ENCODE results near the gene FHOD3. TPM values are rescaled to one million over a fixed set of nuclear protein-coding genes. Genes with fewer than 3 reads are reported as not detected.

The FHOD3 gene
- total RNA-seq, 1 donor from 2014 or later: 5.9 TPM

DNA sequence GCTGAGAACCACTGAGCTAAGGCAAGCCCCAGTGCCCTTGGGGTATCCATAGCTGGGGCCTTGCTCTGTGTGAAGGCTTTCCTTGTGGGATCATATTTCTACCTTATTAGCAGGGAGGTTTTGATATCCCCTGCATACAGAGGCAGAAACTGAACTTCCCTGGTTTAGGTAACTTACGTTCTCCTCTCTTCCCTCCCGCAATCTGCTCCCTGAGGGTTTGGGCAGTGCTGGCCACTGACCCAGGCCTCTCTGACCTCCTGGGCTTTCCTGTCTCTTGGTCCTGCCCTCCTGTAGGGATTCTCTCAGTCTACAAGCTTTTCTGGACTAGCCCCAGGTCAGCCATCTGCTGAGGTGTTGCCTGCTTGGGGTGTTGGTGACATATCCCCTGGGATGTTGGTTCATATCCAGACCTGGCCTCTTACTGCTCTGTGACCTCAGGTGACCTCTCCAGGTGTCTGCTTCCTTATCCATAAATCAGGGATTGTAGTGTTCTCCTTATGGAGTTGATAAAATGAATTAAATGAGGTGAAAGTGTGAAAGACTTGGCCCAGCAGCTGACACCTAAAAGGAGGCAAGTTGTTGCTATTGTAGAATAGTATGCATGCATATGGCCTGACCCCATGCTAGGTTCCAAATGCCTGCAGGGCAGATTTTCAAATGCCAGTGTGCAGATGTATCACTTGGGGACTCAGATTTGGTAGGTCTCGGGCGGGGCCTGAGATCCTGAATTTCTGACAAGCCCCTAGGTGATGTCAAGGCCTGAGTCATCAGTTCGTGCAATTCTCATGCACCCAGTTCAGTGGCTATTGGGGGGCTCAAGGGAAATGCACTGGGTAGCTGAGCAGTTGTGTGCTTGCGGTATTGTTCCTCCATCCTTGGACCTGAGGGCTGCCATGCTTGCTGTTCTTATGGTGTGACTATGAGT is 106.6 kb downstream of the FHOD3 start:
- H2AFZ ChIP-seq (ENCODE audit: low read depth, low read length): no peak overlapping the region
- no peak overlapping the region for H3K9ac ChIP-seq (ENCODE audit: low read length)
- no peak overlapping the region for H3K4me3 Mint-ChIP-seq (ENCODE audit: unreplicated experiment)
- H3K4me2 ChIP-seq (ENCODE audit: low read length): no peak overlapping the region
- H3K9me3 Mint-ChIP-seq (ENCODE audit: unreplicated experiment): no peaks in the 10 kb centered on the region
- H3K9me3 ChIP-seq (ENCODE audit: insufficient read depth, low read depth, low read length): no peaks in the 10 kb centered on the region
- DNase-seq (ENCODE audit: low read depth): no peak
- H3K79me2 ChIP-seq (ENCODE audit: insufficient read depth, low read length): no peaks in the 10 kb centered on the region
- no peaks in the 10 kb centered on the region for H4K20me1 ChIP-seq (ENCODE audit: insufficient read depth, low read length)
- no peaks in the 10 kb centered on the region for H3K36me3 ChIP-seq (ENCODE audit: insufficient read depth, low read length)
- no peak for FAIRE-seq
- H3K27ac Mint-ChIP-seq (ENCODE audit: unreplicated experiment): no peak overlapping the region
- no peak overlapping the region for H3K27ac ChIP-seq (ENCODE audit: low read depth, low read length)
- H3K27me3 ChIP-seq (ENCODE audit: insufficient read depth, low read length): no peaks in the 10 kb centered on the region
- H3K4me3 ChIP-seq (ENCODE audit: insufficient read depth, low read depth, low read length): no peak overlapping the region
- H3K36me3 Mint-ChIP-seq (ENCODE audit: low read depth, unreplicated experiment): peaks cover 2% of the 10 kb centered on the region
- no peaks in the 10 kb centered on the region for H3K4me1 Mint-ChIP-seq (ENCODE audit: low read depth, unreplicated experiment)
- no peaks in the 10 kb centered on the region for H3K4me1 ChIP-seq (ENCODE audit: insufficient read depth, low read length)
- no peak for TF ChIP-seq EZH2 (IDR thresholded peaks at IDR 0.05; ENCODE audit: insufficient read depth, low read length)
- TF ChIP-seq, protein P1, sequence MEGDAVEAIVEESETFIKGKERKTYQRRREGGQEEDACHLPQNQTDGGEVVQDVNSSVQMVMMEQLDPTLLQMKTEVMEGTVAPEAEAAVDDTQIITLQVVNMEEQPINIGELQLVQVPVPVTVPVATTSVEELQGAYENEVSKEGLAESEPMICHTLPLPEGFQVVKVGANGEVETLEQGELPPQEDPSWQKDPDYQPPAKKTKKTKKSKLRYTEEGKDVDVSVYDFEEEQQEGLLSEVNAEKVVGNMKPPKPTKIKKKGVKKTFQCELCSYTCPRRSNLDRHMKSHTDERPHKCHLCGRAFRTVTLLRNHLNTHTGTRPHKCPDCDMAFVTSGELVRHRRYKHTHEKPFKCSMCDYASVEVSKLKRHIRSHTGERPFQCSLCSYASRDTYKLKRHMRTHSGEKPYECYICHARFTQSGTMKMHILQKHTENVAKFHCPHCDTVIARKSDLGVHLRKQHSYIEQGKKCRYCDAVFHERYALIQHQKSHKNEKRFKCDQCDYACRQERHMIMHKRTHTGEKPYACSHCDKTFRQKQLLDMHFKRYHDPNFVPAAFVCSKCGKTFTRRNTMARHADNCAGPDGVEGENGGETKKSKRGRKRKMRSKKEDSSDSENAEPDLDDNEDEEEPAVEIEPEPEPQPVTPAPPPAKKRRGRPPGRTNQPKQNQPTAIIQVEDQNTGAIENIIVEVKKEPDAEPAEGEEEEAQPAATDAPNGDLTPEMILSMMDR (IDR thresholded peaks at IDR 0.05; ENCODE audit: insufficient read depth, low read depth, low read length): no peak
- no peaks in the 10 kb centered on the region for H3K27me3 Mint-ChIP-seq (ENCODE audit: low read depth, unreplicated experiment)

DNA sequence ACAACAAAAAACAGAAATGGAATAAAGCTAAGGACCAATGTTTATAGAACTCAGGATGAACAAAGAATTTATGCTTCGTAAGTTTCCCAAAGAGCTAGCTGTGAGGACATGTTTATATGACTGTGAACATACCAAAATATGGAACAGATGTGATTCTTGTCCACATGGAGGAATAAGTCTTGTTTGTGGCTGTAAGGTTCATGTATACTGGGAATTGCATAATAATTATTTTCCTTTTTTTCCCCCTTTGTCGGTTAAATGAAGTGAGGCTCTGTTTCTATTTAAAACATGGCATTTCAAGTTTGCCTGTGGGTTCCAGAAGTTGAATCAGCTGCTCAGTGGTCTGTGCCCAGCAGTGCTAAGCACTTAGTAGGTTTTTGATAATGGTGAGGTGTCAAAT is 108.1 kb downstream of the FHOD3 start:
- Histone ChIP-seq H3K27ac (ENCODE audit: low read depth, low read length) (no peak overlapping the region), H3K27me3 (ENCODE audit: insufficient read depth, low read length) (no peaks in the 10 kb centered on the region), H4K20me1 (ENCODE audit: insufficient read depth, low read length) (no peaks in the 10 kb centered on the region), H3K79me2 (ENCODE audit: insufficient read depth, low read length) (no peaks in the 10 kb centered on the region), H3K4me2 (ENCODE audit: low read length) (no peak overlapping the region), H3K4me3 (ENCODE audit: insufficient read depth, low read depth, low read length) (no peak overlapping the region), H3K9ac (ENCODE audit: low read length) (no peak overlapping the region), H3K36me3 (ENCODE audit: insufficient read depth, low read length) (no peaks in the 10 kb centered on the region), H3K9me3 (ENCODE audit: insufficient read depth, low read depth, low read length) (no peaks in the 10 kb centered on the region), H3K4me1 (ENCODE audit: insufficient read depth, low read length) (no peaks in the 10 kb centered on the region), H2AFZ (ENCODE audit: low read depth, low read length) (no peak overlapping the region)
- Mint-ChIP-seq H3K9me3 (ENCODE audit: unreplicated experiment) (no peaks in the 10 kb centered on the region), H3K4me3 (ENCODE audit: unreplicated experiment) (no peak overlapping the region), H3K36me3 (ENCODE audit: low read depth, unreplicated experiment) (peaks cover 2% of the 10 kb centered on the region), H3K27me3 (ENCODE audit: low read depth, unreplicated experiment) (no peaks in the 10 kb centered on the region), H3K27ac (ENCODE audit: unreplicated experiment) (no peak overlapping the region), H3K4me1 (ENCODE audit: low read depth, unreplicated experiment) (no peaks in the 10 kb centered on the region)
- DNase-seq (ENCODE audit: low read depth): no peak
- TF ChIP-seq, protein P1 (IDR thresholded peaks at IDR 0.05; ENCODE audit: insufficient read depth, low read depth, low read length): no peak
- no peak for TF ChIP-seq EZH2 (IDR thresholded peaks at IDR 0.05; ENCODE audit: insufficient read depth, low read length)
- FAIRE-seq: no peak

DNA sequence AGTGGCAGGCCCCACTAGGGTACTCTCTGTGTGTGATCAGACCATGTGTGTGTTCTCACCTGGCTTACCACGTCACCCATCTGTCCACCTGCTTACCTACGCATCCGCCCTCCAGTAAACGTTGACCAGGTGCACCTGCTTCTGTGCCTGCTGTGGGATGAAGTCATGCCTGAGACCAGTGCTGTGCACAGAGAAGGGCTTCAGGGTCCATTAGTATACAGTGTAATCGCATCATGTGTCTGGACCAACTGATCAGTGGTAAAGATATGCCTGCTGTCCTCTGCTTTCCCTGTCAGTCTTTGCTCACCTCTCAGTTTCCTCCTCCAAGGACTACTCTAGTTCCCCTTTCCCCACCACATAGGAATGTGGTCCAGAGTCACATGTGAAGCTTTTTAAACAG is 109.3 kb downstream of the FHOD3 start:
- Histone ChIP-seq H3K27ac (ENCODE audit: low read depth, low read length) (no peak overlapping the region), H3K4me3 (ENCODE audit: insufficient read depth, low read depth, low read length) (no peak overlapping the region), H3K4me2 (ENCODE audit: low read length) (no peak overlapping the region), H3K27me3 (ENCODE audit: insufficient read depth, low read length) (no peaks in the 10 kb centered on the region), H4K20me1 (ENCODE audit: insufficient read depth, low read length) (no peaks in the 10 kb centered on the region), H3K36me3 (ENCODE audit: insufficient read depth, low read length) (no peaks in the 10 kb centered on the region), H3K4me1 (ENCODE audit: insufficient read depth, low read length) (no peaks in the 10 kb centered on the region), H3K9me3 (ENCODE audit: insufficient read depth, low read depth, low read length) (no peaks in the 10 kb centered on the region), H3K9ac (ENCODE audit: low read length) (no peak overlapping the region), H2AFZ (ENCODE audit: low read depth, low read length) (no peak overlapping the region), H3K79me2 (ENCODE audit: insufficient read depth, low read length) (no peaks in the 10 kb centered on the region)
- FAIRE-seq (no peak), DNase-seq (ENCODE audit: low read depth) (no peak)
- Mint-ChIP-seq H3K4me1 (ENCODE audit: low read depth, unreplicated experiment) (no peaks in the 10 kb centered on the region), H3K27me3 (ENCODE audit: low read depth, unreplicated experiment) (no peaks in the 10 kb centered on the region), H3K4me3 (ENCODE audit: unreplicated experiment) (no peak overlapping the region), H3K36me3 (ENCODE audit: low read depth, unreplicated experiment) (peaks cover 2% of the 10 kb centered on the region), H3K27ac (ENCODE audit: unreplicated experiment) (no peak overlapping the region), H3K9me3 (ENCODE audit: unreplicated experiment) (no peaks in the 10 kb centered on the region)
- TF ChIP-seq EZH2 (IDR thresholded peaks at IDR 0.05; ENCODE audit: insufficient read depth, low read length): no peak
- TF ChIP-seq, protein P1 (IDR thresholded peaks at IDR 0.05; ENCODE audit: insufficient read depth, low read depth, low read length): no peak
